ENCODE results near the gene KBTBD13.
"Not testable (repeated sequence)": the region's sequence is repeated elsewhere in the genome, so short reads cannot be mapped to it uniquely, and the experiment has no call there.

Gene KBTBD13

GRCh38 chr15:65089206-65089824, 12.8 kb downstream of the KBTBD13 start:
- DNase-seq (ENCODE audit: low spot score) = no peak

- DNase-seq (ENCODE audit: low spot score) = no peak
Measured at GRCh38 chr15:65091946-65092770, 15.6 kb downstream of the KBTBD13 start.

GRCh38 chr15:65092911-65093792, 16.6 kb downstream of the KBTBD13 start:
- DNase-seq (ENCODE audit: low spot score) = no peak

- not testable (repeated sequence) for DNase-seq (ENCODE audit: low spot score)
Measured at GRCh38 chr15:65093793-65094170, 17.2 kb downstream of the KBTBD13 start.

- no peak for DNase-seq (ENCODE audit: low spot score)
Measured at GRCh38 chr15:65094294-65094995, 17.9 kb downstream of the KBTBD13 start.

GRCh38 chr15:65095011-65095746, 18.6 kb downstream of the KBTBD13 start:
- DNase-seq (ENCODE audit: low spot score) = no peak

GRCh38 chr15:65095747-65096104, 19.2 kb downstream of the KBTBD13 start:
- DNase-seq (ENCODE audit: low spot score) = no peak

GRCh38 chr15:65096481-65097385, 20.2 kb downstream of the KBTBD13 start:
- peak; percentile 90 for DNase-seq (ENCODE audit: low spot score)

- no peak for DNase-seq (ENCODE audit: low spot score)
Measured at GRCh38 chr15:65097651-65098263, 21.2 kb downstream of the KBTBD13 start.

- DNase-seq (ENCODE audit: low spot score) = no peak
Measured at GRCh38 chr15:65099336-65099735, 22.8 kb downstream of the KBTBD13 start.

- DNase-seq (ENCODE audit: low spot score) = not testable (repeated sequence)
Measured at GRCh38 chr15:65099801-65100200, 23.3 kb downstream of the KBTBD13 start.

GRCh38 chr15:65100442-65100841, 23.9 kb downstream of the KBTBD13 start:
- no peak for DNase-seq (ENCODE audit: low spot score)

GRCh38 chr15:65101411-65101890, 24.9 kb downstream of the KBTBD13 start:
- DNase-seq (ENCODE audit: low spot score) = peak; percentile 76

- no peak for DNase-seq (ENCODE audit: low spot score)
Measured at GRCh38 chr15:65101891-65102708, 25.6 kb downstream of the KBTBD13 start.

- no peak for DNase-seq (ENCODE audit: low spot score)
Measured at GRCh38 chr15:65102912-65103311, 26.4 kb downstream of the KBTBD13 start.

- no peak for DNase-seq (ENCODE audit: low spot score)
Measured at GRCh38 chr15:65105038-65105437, 28.5 kb downstream of the KBTBD13 start.

GRCh38 chr15:65106011-65106590, 29.6 kb downstream of the KBTBD13 start:
- no peak for DNase-seq (ENCODE audit: low spot score)

GRCh38 chr15:65110676-65111292, 34.2 kb downstream of the KBTBD13 start:
- no peak for DNase-seq (ENCODE audit: low spot score)
